Chondrocyte (in vitro differentiated cells): ENCODE measurements around the gene PPA2. TPM values are rescaled to one million over a fixed set of nuclear protein-coding genes. Genes with fewer than 3 reads are reported as not detected.

Experiments
- DNase-seq: peaks from one replicate; pipeline ENCODE4 v3.0.0; 2021; ENCODE audit warnings: mixed read lengths, low spot score
- H3K27ac Mint-ChIP-seq: one replicate; pipeline ENCODE4 v1.8.0; 2021; ENCODE audit warnings: mild to moderate bottlenecking, moderate library complexity, mixed read lengths; ENCODE audit not compliant: unreplicated experiment
- H3K27me3 Mint-ChIP-seq: 2 replicates; pipeline ENCODE4 v1.8.0; 2021; ENCODE audit warnings: low read depth, mixed read lengths
- H3K36me3 Mint-ChIP-seq: 2 replicates; pipeline ENCODE4 v1.8.0; 2021; ENCODE audit warnings: low read depth, mixed read lengths
- H3K4me1 Mint-ChIP-seq: 2 replicates; pipeline ENCODE4 v1.8.0; 2021; ENCODE audit warnings: low read depth, mild to moderate bottlenecking, mixed read lengths
- H3K4me3 Mint-ChIP-seq: one replicate; pipeline ENCODE4 v1.8.0; 2021; ENCODE audit warnings: mild to moderate bottlenecking, moderate library complexity, mixed read lengths; ENCODE audit not compliant: unreplicated experiment
- H3K9me3 Mint-ChIP-seq: 2 replicates; pipeline ENCODE4 v1.8.0; 2021; ENCODE audit warnings: low read depth, mixed read lengths
- total RNA-seq: library from RNA; stranded (reverse); gene quantifications from 3 replicates; pipeline ENCODE4 v1.2.1, GENCODE V29; 2021
- TF ChIP-seq, protein P1 (sequence below): fragments of 200-600 bp; sonication (generic); IDR thresholded peaks from 2 replicates; pipeline ENCODE4 v1.5.0; 2021; ENCODE audit warnings: antibody characterized with exemption, mild to moderate bottlenecking, moderate library complexity

Gene PPA2
- total RNA-seq, 1 donor from 2014 or later = 61.9 TPM

DNA sequence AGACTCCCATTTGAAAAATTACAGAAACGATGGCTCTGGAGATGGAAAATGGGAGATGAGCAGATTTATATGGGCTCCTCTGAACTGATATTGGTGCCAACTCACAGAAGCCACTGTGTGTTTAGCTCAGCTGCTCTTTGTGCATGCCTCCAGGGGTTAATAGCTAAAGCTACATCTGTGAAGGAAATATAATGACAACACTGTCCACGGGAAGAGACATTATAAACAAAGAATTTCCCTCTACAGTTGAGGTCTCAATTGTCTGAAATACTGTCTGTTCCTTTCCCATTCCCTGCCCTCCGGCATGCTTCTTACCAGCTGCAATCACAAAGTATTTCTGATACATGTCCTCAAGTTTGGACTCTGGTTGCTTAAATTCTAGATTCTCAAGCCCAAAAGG lies 40.4 kb downstream of the PPA2 start:
- no peak overlapping the region for H3K27ac Mint-ChIP-seq
- H3K4me3 Mint-ChIP-seq = no peak overlapping the region
- H3K4me1 Mint-ChIP-seq = no peaks in the 10 kb centered on the region

DNA sequence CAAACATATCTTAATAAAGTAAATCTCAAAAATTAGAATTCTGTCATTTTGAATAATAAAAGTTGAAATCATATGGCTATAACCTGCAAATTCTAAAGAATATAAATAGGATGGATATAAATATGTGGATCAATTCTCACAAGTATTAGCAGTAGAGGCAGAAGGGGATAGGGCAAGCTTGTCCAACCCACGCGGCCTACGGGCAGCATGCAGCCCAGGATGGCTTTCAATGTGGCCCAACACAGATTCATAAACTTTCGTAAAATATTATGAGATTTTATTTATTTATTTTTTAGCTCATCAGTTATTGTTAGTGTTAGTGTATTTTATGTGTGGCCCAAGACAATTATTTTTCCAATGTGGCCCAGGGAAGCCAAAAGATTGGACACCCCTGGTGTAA lies 41.4 kb downstream of the PPA2 start:
- Mint-ChIP-seq H3K9me3 (peaks cover 29% of the 10 kb centered on the region), H3K27me3 (no peaks in the 10 kb centered on the region), H3K4me3 (no peak overlapping the region), H3K36me3 (peaks cover 43% of the 10 kb centered on the region), H3K27ac (no peak overlapping the region), H3K4me1 (no peaks in the 10 kb centered on the region)
- TF ChIP-seq, protein P1, sequence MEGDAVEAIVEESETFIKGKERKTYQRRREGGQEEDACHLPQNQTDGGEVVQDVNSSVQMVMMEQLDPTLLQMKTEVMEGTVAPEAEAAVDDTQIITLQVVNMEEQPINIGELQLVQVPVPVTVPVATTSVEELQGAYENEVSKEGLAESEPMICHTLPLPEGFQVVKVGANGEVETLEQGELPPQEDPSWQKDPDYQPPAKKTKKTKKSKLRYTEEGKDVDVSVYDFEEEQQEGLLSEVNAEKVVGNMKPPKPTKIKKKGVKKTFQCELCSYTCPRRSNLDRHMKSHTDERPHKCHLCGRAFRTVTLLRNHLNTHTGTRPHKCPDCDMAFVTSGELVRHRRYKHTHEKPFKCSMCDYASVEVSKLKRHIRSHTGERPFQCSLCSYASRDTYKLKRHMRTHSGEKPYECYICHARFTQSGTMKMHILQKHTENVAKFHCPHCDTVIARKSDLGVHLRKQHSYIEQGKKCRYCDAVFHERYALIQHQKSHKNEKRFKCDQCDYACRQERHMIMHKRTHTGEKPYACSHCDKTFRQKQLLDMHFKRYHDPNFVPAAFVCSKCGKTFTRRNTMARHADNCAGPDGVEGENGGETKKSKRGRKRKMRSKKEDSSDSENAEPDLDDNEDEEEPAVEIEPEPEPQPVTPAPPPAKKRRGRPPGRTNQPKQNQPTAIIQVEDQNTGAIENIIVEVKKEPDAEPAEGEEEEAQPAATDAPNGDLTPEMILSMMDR = no peak
- no peak for DNase-seq

More for the DNA sequence above, 40.4 kb downstream of the PPA2 start:
- TF ChIP-seq, protein P1 = no peak
- H3K9me3 Mint-ChIP-seq = peaks cover 21% of the 10 kb centered on the region
- peaks cover 39% of the 10 kb centered on the region for H3K36me3 Mint-ChIP-seq
- H3K27me3 Mint-ChIP-seq = no peaks in the 10 kb centered on the region
- no peak for DNase-seq

DNA sequence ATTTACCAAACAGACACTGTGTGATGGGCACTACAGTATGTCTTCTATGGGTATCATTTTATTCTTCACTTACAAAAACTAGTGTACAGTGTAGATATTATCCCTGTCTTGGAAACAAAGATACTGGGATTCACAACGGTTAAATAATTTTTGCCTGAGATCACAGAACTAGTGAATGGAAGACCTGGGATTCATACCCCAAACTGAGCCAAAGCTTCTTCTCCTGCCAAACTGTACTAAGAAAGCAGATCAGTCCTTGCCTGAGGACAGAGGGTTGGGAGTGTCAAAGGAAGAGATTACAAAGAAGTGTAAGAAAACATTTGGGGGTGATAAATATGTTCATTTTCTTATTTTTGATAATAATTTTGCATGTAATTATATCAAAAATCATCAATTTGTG lies 43.1 kb downstream of the PPA2 start:
- Mint-ChIP-seq H3K27ac (no peak overlapping the region), H3K27me3 (no peaks in the 10 kb centered on the region), H3K4me3 (no peak overlapping the region), H3K36me3 (peaks cover 37% of the 10 kb centered on the region), H3K9me3 (peaks cover 18% of the 10 kb centered on the region), H3K4me1 (no peaks in the 10 kb centered on the region)
- no peak for DNase-seq
- TF ChIP-seq, protein P1 = no peak

DNA sequence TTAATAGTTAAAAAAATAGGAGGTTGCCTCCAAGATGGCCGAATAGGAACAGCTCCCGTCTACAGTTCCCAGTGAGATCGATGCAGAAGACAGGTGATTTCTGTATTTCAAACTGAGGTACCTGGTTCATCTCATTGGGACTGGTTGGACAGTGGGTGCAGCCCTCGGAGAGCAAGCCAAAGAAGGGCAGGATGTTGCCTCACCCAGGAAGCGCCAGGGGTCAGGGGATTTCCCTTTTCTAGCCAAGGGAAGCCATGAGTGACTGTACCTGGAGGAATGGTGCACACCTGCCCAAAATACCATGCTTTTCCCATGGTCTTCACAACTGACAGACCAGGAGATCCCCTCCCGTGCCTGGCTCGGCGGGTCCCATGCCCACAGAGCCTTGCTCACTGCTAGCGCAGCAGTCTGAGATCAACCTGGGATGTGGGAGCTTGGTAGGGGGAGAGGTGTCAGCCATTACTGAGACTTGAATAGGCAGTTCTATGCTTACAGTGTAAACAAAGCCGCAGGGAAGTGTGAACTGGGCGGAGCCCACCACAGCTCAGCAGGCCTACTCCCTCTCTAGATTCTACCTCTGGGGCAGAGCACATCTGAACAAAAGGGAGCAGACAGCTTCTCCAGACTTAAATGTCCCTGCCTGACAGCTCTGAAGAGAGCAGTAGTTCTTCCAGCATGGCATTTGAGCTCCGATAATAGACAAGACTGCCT lies 47.5 kb downstream of the PPA2 start:
- TF ChIP-seq, protein P1 = no peak
- H3K36me3 Mint-ChIP-seq = peaks cover 36% of the 10 kb centered on the region
- peaks cover 20% of the 10 kb centered on the region for H3K9me3 Mint-ChIP-seq
- DNase-seq = no peak
- H3K27me3 Mint-ChIP-seq = no peaks in the 10 kb centered on the region
- H3K4me1 Mint-ChIP-seq = peaks cover 2% of the 10 kb centered on the region
- no peak overlapping the region for H3K27ac Mint-ChIP-seq
- H3K4me3 Mint-ChIP-seq = no peak overlapping the region

DNA sequence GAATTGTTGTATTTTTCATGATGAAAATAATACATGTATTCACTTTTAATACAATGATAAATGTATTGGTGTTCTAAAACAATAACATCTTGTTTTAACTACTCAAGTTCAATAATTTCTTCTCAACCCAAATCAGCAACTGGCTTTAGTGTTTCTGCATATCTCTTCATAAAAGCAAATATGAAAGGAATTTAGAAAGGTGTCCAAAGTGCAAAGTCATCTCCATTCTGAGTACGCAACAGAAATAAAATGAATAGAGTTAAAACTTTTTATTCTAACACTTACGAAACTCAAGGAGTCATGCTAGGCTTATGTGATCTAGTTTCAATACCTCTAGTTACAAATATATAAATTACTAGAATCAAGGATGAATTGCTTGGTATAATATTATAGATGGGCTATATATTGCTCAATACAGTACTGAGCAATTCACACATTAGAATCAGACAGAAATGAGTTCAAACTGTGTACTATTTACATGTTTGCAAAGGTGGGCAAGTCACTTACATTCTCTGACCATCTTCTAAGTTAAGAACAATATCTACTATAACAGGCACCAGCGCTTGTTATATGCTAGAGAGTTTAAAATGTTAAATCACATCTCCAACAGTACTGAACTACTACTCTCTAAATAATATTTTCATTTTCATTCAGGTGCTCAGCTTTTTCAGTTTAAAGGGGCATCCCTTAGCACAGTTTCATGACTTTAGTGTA lies 51.5 kb downstream of the PPA2 start:
- peaks cover 2% of the 10 kb centered on the region for H3K4me1 Mint-ChIP-seq
- no peak overlapping the region for H3K27ac Mint-ChIP-seq
- H3K27me3 Mint-ChIP-seq = no peaks in the 10 kb centered on the region
- no peak for DNase-seq
- TF ChIP-seq, protein P1 = no peak
- peaks cover 28% of the 10 kb centered on the region for H3K36me3 Mint-ChIP-seq
- peaks cover 12% of the 10 kb centered on the region for H3K9me3 Mint-ChIP-seq
- no peak overlapping the region for H3K4me3 Mint-ChIP-seq
